ENCODE measurements around the gene TMEM184C.

Gene TMEM184C

GRCh38 chr4:147587041-147587440 is 30.2 kb upstream of the TMEM184C start:
- no peak for TF ChIP-seq CTCF (IDR thresholded peaks at IDR 0.05; ENCODE audit: low read depth, low read length, missing control alignments)
- DNase-seq (ENCODE audit: extremely low read depth, low read depth) = no peak
- no peak overlapping the region for H3K4me3 ChIP-seq (replicated peaks; ENCODE audit: low read depth, low read length)

GRCh38 chr4:147589586-147589985 is 27.6 kb upstream of the TMEM184C start:
- DNase-seq (ENCODE audit: extremely low read depth, low read depth) = no peak
- H3K4me3 ChIP-seq (replicated peaks; ENCODE audit: low read depth, low read length) = no peak overlapping the region
- TF ChIP-seq CTCF (IDR thresholded peaks at IDR 0.05; ENCODE audit: low read depth, low read length, missing control alignments) = no peak

- H3K4me3 ChIP-seq (replicated peaks; ENCODE audit: low read depth, low read length) = no peak overlapping the region
- DNase-seq (ENCODE audit: extremely low read depth, low read depth) = peak; percentile 51
- peak; percentile 64 for TF ChIP-seq CTCF (IDR thresholded peaks at IDR 0.05; ENCODE audit: low read depth, low read length, missing control alignments)
Observed at GRCh38 chr4:147590249-147590920, 26.8 kb upstream of the TMEM184C start.

- no peak for TF ChIP-seq CTCF (IDR thresholded peaks at IDR 0.05; ENCODE audit: low read depth, low read length, missing control alignments)
- H3K4me3 ChIP-seq (replicated peaks; ENCODE audit: low read depth, low read length) = no peak overlapping the region
- no peak for DNase-seq (ENCODE audit: extremely low read depth, low read depth)
Observed at GRCh38 chr4:147591106-147591505, 26.1 kb upstream of the TMEM184C start.

- no peak overlapping the region for H3K4me3 ChIP-seq (replicated peaks; ENCODE audit: low read depth, low read length)
- TF ChIP-seq CTCF (IDR thresholded peaks at IDR 0.05; ENCODE audit: low read depth, low read length, missing control alignments) = no peak
- no peak for DNase-seq (ENCODE audit: extremely low read depth, low read depth)
Observed at GRCh38 chr4:147594107-147594506, 23.1 kb upstream of the TMEM184C start.

- no peak for DNase-seq (ENCODE audit: extremely low read depth, low read depth)
- no peak for TF ChIP-seq CTCF (IDR thresholded peaks at IDR 0.05; ENCODE audit: low read depth, low read length, missing control alignments)
- no peak overlapping the region for H3K4me3 ChIP-seq (replicated peaks; ENCODE audit: low read depth, low read length)
Observed at GRCh38 chr4:147594578-147594977, 22.6 kb upstream of the TMEM184C start.

- TF ChIP-seq CTCF (IDR thresholded peaks at IDR 0.05; ENCODE audit: low read depth, low read length, missing control alignments) = peak; percentile 8
- no peak for DNase-seq (ENCODE audit: extremely low read depth, low read depth)
- no peak overlapping the region for H3K4me3 ChIP-seq (replicated peaks; ENCODE audit: low read depth, low read length)
Observed at GRCh38 chr4:147596377-147596776, 20.8 kb upstream of the TMEM184C start.

Data from HFF-Myc (cell line).